Erythroblast (primary cell): Measurements from ENCODE around the gene DHRS2.
"Not testable (repeated sequence)": the region's sequence is repeated elsewhere in the genome, so short reads cannot be mapped to it uniquely, and the experiment has no call there.

Experiments
- DNase-seq, 2 experiments: peaks; one replicate each; lab custom pipeline; 2025; lab: John Stamatoyannopoulos, UW
- GATA1 ChIP-seq: IDR thresholded peaks from 2 replicates; pipeline ENCODE4 v1.6.1; 2011; ENCODE audit warnings: low read depth, mild to moderate bottlenecking, control low read depth, low read length, moderate library complexity
- POLR2A ChIP-seq: IDR thresholded peaks from 2 replicates; pipeline ENCODE4 v1.6.1; 2011; ENCODE audit warnings: mild to moderate bottlenecking, low read length

Gene DHRS2

DNA sequence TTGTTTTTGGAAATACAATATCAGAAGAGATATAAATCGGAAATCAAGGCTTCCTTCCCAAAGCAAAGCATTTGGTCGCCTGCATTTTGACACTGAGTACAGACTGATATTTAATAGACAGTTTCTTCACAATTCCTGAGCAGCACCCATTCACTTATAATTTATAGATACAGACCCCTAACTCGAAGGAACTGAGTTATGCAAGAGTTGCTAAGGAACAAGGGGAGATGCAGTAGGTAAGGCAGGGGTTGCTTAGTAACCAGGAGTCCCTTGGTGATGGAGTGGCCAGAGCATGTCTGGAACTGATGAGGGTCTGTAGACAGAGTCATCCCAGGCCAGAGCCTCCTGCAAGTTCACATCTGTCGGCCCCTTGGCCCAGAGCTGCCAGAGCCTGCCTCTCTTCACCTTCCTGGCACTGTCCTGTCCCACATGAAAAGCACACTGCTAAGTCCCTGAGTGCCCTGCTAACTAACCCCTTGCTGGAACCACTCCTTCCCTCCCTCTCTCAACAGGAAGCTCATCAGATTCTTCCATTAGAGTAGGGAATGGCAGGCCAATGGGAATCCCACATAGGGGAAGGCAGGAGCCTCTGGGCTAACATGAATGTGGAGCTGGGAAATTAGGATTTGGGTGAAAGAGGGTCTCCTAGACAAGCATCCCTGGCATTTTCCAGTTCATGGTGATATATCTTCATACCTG, 3.6 kb upstream of the DHRS2 start:
- DNase-seq, result no peak
- no peak for TF ChIP-seq POLR2A
- TF ChIP-seq GATA1, result no peak

DNA sequence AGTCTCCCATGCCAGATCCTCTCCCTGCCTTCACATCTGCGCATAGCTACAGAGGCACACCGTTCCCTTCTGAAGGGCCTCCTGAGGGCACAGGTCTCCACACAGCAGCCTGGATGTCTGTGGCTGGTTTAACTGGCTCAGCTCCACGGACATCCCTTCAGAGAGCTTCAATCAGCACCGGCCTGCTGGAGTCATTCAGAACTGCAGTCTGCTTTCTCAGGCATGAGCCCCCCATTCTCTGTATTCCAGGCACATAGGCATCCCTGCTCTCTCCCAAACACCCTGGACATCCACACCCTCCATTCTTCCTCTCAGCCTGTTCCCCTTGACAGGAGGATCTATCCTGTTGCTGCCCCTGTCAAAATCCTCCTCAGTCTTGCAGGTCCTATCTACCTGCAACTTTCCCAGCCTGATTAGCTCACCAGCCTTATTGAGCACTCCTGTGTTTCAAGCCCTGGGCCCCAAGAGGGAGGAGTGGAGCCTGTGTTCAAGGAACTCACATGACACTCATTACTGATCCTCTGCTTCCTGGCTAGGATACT, 2.9 kb upstream of the DHRS2 start:
- DNase-seq, result no peak
- TF ChIP-seq GATA1 (no peak), POLR2A (no peak)

DNA sequence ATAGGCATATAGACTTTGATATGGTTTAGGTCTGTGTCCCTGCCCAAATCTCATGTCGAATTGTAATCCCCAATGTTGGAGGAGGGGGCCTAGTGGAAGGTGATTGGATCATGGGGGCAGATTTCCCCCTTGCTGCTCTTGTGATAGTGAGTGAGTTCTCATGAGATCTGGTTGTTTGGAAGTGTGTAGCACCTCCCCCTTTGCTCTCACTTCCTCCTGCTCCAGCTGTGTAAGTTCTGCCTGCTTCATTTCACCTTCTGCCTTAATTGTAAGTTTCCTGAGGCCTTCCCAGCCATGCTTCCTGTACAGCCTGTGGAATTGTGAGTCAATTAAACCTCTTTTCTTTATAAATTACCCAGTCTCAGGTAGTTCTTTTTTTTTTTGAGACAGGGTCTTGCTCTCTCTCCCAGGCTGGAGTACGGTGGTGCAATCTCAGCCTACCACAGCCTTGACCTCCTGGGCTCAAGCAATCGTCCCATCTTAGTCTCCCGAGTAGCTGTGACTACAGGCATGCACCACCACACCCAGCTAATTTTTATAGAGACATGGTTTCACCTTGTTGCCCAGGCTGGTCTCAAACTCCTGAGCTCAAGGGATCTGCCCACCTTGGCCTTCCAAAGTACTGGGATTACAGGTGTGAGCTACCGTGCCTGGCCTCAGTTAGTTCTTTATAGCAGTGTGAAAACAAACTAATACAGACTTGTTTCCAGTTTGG, 1.3 kb upstream of the DHRS2 start:
- DNase-seq, result not testable (repeated sequence)

GRCh38 chr14:23637312-23637654, 1.1 kb downstream of the DHRS2 start:
- DNase-seq, result not testable (repeated sequence)

GRCh38 chr14:23637655-23638413, 1.7 kb downstream of the DHRS2 start:
- not testable (repeated sequence) for DNase-seq

DNA sequence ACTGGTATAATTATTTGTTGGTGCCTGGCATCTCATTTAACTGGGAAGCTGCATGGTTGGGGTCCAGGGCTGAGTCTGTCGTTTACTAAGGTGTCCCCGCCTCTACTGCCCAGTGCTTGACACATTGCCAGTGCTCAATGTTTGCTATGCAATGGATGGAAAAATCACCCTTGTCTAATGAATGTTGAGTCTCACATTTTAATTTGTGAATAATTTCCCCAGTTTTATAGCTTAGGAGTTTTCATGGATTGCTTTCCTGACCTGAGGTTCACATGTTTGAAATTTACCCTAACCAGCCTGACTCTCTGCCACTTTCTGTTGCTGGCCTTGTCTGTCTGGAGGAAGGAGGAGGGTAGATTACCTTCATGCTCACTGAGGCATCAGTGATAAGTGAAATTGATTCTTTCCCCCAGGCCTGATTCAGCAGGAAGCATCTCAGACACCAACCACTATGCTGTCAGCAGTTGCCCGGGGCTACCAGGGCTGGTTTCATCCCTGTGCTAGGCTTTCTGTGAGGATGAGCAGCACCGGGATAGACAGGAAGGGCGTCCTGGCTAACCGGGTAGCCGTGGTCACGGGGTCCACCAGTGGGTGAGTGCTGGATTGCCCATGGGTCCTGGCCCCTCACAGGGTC, 2.4 kb downstream of the DHRS2 start:
- DNase-seq, result no peak
- no peak for TF ChIP-seq GATA1
- no peak for TF ChIP-seq POLR2A

DNA sequence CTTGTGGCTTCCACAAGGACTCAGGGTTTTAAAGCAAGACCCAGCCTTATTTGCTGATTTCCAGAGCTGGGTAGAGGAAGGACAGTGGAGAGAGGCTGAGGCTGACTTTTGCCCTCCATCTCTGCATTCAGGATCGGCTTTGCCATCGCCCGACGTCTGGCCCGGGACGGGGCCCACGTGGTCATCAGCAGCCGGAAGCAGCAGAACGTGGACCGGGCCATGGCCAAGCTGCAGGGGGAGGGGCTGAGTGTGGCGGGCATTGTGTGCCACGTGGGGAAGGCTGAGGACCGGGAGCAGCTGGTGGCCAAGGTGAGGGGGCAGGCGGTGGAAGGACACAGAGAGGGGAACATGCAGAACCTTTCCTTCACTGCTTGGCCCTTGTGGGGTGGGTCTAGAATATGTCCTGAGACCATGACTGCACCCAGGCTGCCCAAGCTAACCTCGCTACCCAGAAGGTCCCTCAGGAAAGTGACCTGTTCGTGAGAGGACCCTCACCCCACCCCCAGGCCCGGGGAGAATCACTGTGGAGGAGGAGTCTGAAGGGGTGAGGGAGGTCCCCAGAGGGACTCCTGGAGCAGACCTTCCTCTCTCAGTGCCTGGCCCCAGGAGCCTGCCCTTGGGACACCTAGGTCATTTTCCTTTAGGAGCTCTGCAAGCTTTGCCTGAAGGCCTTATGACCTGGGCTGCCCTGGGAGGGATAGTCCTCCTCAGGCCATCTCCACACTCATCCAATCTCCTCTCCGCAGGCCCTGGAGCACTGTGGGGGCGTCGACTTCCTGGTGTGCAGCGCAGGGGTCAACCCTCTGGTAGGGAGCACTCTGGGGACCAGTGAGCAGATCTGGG, 3.1 kb downstream of the DHRS2 start:
- no peak for DNase-seq
- TF ChIP-seq GATA1, result no peak
- no peak for TF ChIP-seq POLR2A

- TF ChIP-seq POLR2A, result no peak
- TF ChIP-seq GATA1, result no peak
- DNase-seq, result no peak
Measured at GRCh38 chr14:23639891-23640523, 3.8 kb downstream of the DHRS2 start.

DNA sequence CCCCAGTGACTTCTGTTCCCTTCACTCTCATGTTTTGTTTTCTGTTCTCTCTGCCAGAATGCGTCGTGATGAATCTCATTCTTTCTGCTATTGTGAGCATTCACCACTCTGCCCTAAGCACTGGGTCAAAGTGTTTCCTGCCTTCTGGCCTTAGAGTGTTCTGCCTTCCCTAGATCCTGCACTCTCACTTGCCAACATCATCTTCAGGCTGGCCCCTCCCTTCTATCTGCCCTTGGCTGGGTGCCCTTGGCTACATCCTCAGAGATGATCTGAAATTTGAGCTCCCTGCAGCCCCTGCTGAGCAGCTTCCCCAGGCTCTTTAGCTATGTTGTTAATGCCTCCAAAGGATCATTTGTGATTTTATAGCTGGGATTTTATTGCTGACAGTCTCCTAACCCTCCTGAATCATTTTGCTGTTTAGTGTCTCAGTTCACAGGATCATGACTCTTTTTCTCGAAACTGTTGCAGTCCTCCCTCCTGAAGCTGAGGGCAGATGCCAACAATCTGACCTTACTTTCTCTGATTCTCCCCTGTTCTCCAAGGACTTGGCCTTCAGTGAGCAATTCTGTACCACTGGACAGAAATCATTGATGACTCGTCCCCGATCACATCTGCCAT, 4.5 kb downstream of the DHRS2 start:
- DNase-seq, result no peak
- TF ChIP-seq GATA1 (no peak), POLR2A (no peak)

- DNase-seq, result no peak
Measured at GRCh38 chr14:23641180-23641914, 5.2 kb downstream of the DHRS2 start.

GRCh38 chr14:23641915-23642588, 5.9 kb downstream of the DHRS2 start:
- TF ChIP-seq GATA1 (no peak), POLR2A (no peak)
- no peak for DNase-seq

More at GRCh38 chr14:23641180-23641914, 5.2 kb downstream of the DHRS2 start:
- TF ChIP-seq GATA1 (no peak), POLR2A (no peak)
